ENCODE data around the gene POFUT1. TPM values are rescaled to one million over a fixed set of nuclear protein-coding genes. Genes with fewer than 3 reads are reported as not detected.

Gene POFUT1
- total and polyA plus RNA-seq, 9 of the 15 experiments (the other 6 are each of a cell fraction or from before 2014, with no cell fraction given), result 3.5 to 44.7 (median 23.5) TPM

GRCh38 chr20:32207626-32208498, at the start of gene POFUT1, which contains the start of gene PLAGL2 (continued):
- TF ChIP-seq, protein P1, sequence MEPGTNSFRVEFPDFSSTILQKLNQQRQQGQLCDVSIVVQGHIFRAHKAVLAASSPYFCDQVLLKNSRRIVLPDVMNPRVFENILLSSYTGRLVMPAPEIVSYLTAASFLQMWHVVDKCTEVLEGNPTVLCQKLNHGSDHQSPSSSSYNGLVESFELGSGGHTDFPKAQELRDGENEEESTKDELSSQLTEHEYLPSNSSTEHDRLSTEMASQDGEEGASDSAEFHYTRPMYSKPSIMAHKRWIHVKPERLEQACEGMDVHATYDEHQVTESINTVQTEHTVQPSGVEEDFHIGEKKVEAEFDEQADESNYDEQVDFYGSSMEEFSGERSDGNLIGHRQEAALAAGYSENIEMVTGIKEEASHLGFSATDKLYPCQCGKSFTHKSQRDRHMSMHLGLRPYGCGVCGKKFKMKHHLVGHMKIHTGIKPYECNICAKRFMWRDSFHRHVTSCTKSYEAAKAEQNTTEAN (CRISPR knock-in tag; IDR thresholded peaks at IDR 0.05), result peak; percentile 63; the same call in 1 of the 2 replicates
- TF ChIP-seq SP1 (CRISPR knock-in tag; IDR thresholded peaks at IDR 0.05), result 0 out of 2 replicates have a peak, but pooled peaks have one; percentile 9
- peak; percentile 77; the same call in 1 of the 2 replicates for TF ChIP-seq E2F3 (CRISPR knock-in tag; IDR thresholded peaks at IDR 0.05)
- no peak for TF ChIP-seq ZSCAN29 (IDR thresholded peaks at IDR 0.05)
- peak; percentile 15 to 20; a peak in 1 of 4 replicates for TF ChIP-seq SIX5 (IDR thresholded peaks at IDR 0.05; ENCODE audit: borderline replicate concordance in 1 of 2, insufficient read depth in 1 of 2, low read depth in 1 of 2, low read length in 2 of 2)
- TF ChIP-seq, protein P2, sequence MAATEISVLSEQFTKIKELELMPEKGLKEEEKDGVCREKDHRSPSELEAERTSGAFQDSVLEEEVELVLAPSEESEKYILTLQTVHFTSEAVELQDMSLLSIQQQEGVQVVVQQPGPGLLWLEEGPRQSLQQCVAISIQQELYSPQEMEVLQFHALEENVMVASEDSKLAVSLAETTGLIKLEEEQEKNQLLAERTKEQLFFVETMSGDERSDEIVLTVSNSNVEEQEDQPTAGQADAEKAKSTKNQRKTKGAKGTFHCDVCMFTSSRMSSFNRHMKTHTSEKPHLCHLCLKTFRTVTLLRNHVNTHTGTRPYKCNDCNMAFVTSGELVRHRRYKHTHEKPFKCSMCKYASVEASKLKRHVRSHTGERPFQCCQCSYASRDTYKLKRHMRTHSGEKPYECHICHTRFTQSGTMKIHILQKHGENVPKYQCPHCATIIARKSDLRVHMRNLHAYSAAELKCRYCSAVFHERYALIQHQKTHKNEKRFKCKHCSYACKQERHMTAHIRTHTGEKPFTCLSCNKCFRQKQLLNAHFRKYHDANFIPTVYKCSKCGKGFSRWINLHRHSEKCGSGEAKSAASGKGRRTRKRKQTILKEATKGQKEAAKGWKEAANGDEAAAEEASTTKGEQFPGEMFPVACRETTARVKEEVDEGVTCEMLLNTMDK (IDR thresholded peaks at IDR 0.05; ENCODE audit: borderline replicate concordance, insufficient read depth, low read depth, low read length, poor library complexity, severe bottlenecking), result peak; percentile 41
- peak; percentile 99 for TF ChIP-seq PHF8 (IDR thresholded peaks at IDR 0.05; ENCODE audit: borderline replicate concordance, low read length)
- no peak for TF ChIP-seq HNRNPH1 (optimal IDR thresholded peaks at IDR 0.05; ENCODE audit: low read depth, low read length)
- peak; percentile 90; the same call in 1 of the 2 replicates for TF ChIP-seq CTBP1 (IDR thresholded peaks at IDR 0.05; ENCODE audit: borderline replicate concordance)
- 0 out of 2 replicates have a peak, but pooled peaks have one; percentile 64 for TF ChIP-seq ZNF224 (CRISPR knock-in tag; IDR thresholded peaks at IDR 0.05)
- TF ChIP-seq ZNF695 (CRISPR knock-in tag; IDR thresholded peaks at IDR 0.05), result 0 out of 2 replicates have a peak, but pooled peaks have one; percentile 7
- TF ChIP-seq, protein P3, sequence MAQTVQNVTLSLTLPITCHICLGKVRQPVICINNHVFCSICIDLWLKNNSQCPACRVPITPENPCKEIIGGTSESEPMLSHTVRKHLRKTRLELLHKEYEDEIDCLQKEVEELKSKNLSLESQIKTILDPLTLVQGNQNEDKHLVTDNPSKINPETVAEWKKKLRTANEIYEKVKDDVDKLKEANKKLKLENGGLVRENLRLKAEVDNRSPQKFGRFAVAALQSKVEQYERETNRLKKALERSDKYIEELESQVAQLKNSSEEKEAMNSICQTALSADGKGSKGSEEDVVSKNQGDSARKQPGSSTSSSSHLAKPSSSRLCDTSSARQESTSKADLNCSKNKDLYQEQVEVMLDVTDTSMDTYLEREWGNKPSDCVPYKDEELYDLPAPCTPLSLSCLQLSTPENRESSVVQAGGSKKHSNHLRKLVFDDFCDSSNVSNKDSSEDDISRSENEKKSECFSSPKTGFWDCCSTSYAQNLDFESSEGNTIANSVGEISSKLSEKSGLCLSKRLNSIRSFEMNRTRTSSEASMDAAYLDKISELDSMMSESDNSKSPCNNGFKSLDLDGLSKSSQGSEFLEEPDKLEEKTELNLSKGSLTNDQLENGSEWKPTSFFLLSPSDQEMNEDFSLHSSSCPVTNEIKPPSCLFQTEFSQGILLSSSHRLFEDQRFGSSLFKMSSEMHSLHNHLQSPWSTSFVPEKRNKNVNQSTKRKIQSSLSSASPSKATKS (CRISPR knock-in tag; IDR thresholded peaks at IDR 0.05), result no peak
- no peak for TF ChIP-seq NFATC3 (IDR thresholded peaks at IDR 0.05)
- peak; percentile 35 for TF ChIP-seq SMAD1 (IDR thresholded peaks at IDR 0.05; ENCODE audit: low read depth, low read length, partially characterized antibody)
- TF ChIP-seq ZFP30 (CRISPR knock-in tag; IDR thresholded peaks at IDR 0.05; ENCODE audit: borderline replicate concordance), result 0 out of 2 replicates have a peak, but pooled peaks have one; percentile 16
- TF ChIP-seq, protein P4, sequence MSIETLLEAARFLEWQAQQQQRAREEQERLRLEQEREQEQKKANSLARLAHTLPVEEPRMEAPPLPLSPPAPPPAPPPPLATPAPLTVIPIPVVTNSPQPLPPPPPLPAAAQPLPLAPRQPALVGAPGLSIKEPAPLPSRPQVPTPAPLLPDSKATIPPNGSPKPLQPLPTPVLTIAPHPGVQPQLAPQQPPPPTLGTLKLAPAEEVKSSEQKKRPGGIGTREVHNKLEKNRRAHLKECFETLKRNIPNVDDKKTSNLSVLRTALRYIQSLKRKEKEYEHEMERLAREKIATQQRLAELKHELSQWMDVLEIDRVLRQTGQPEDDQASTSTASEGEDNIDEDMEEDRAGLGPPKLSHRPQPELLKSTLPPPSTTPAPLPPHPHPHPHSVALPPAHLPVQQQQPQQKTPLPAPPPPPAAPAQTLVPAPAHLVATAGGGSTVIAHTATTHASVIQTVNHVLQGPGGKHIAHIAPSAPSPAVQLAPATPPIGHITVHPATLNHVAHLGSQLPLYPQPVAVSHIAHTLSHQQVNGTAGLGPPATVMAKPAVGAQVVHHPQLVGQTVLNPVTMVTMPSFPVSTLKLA (conservative IDR thresholded peaks at IDR 0.05), result peak; percentile 52 to 76

All from K562 (cell line).